ENCODE measurements around the gene CPPED1.

- TF ChIP-seq CTCF (IDR thresholded peaks at IDR 0.05; ENCODE audit: low read depth, low read length): no peak
- TF ChIP-seq EZH2phosphoT487 (IDR thresholded peaks at IDR 0.05; ENCODE audit: low read depth): no peak
Observed at GRCh38 chr16:12747827-12748226, 55.9 kb downstream of the CPPED1 start.

Measured in OCI-LY3 (cell line).